HepG2 (cell line): ENCODE results near the gene EZH1. TPM values are rescaled to one million over a fixed set of nuclear protein-coding genes. Genes with fewer than 3 reads are reported as not detected.
A peak's percentile ranks its signal among the peaks of the same experiment; 100 is the strongest.

ENCODE experiments used
- ARID5B ChIP-seq: IDR thresholded peaks from 2 replicates; pipeline ENCODE4 v1.4.0; 2020; ENCODE audit warnings: mild to moderate bottlenecking, missing genetic modification reagents
- ATF2 ChIP-seq: sonication (generic); formaldehyde crosslinking; IDR thresholded peaks from 2 replicates; pipeline ENCODE4 v1.4.0; 2020; ENCODE audit warnings: missing genetic modification reagents
- BRD4 ChIP-seq: sonication (generic); formaldehyde crosslinking; IDR thresholded peaks from 2 replicates; pipeline ENCODE4 v1.4.0; 2020; ENCODE audit warnings: missing genetic modification reagents
- CCDC6 ChIP-seq: sonication (generic); formaldehyde crosslinking; IDR thresholded peaks from 2 replicates; pipeline ENCODE4 v1.8.1; 2022; ENCODE audit warnings: mild to moderate bottlenecking, missing genetic modification reagents, moderate library complexity
- CEBPZ ChIP-seq: IDR thresholded peaks from 2 replicates; pipeline ENCODE4 v1.6.1; 2012; ENCODE audit warnings: low read length, improper control_type of control experiment
- HDAC1 ChIP-seq: sonication (generic); formaldehyde crosslinking; IDR thresholded peaks from 2 replicates; pipeline ENCODE4 v1.5.1; 2020; ENCODE audit warnings: mild to moderate bottlenecking, missing genetic modification reagents
- HOXA7 ChIP-seq: sonication (generic); formaldehyde crosslinking; IDR thresholded peaks from 2 replicates; pipeline ENCODE4 v1.8.1; 2022; ENCODE audit warnings: mild to moderate bottlenecking, missing genetic modification reagents, moderate library complexity
- JUN ChIP-seq: sonication (generic); formaldehyde crosslinking; IDR thresholded peaks from 2 replicates; pipeline ENCODE4 v1.4.0; 2020; ENCODE audit warnings: mild to moderate bottlenecking, missing genetic modification reagents
- SKI ChIP-seq: fragments of 450-650 bp; IDR thresholded peaks from one replicate; pipeline ENCODE4 v1.6.1; 2018; ENCODE audit warnings: mild to moderate bottlenecking; ENCODE audit not compliant: partially characterized antibody
- TCF7L2 ChIP-seq: IDR thresholded peaks from 2 replicates; pipeline ENCODE4 v1.6.1; 2011; ENCODE audit warnings: mild to moderate bottlenecking, low read depth, low read length, moderate library complexity
- ZBTB34 ChIP-seq: sonication (generic); formaldehyde crosslinking; IDR thresholded peaks from 2 replicates; pipeline ENCODE4 v1.8.0; 2022; ENCODE audit warnings: mild to moderate bottlenecking, missing genetic modification reagents
- ZGPAT ChIP-seq: IDR thresholded peaks from 2 replicates; pipeline ENCODE4 v1.6.1; 2016; ENCODE audit warnings: mild to moderate bottlenecking
- ZNF382 ChIP-seq: sonication (generic); formaldehyde crosslinking; IDR thresholded peaks from 2 replicates; pipeline ENCODE4 v1.5.0; 2020; ENCODE audit warnings: missing genetic modification reagents, mild to moderate bottlenecking, borderline replicate concordance
- ZNF747 ChIP-seq: sonication (generic); formaldehyde crosslinking; IDR thresholded peaks from 2 replicates; pipeline ENCODE4 v1.8.1; 2023; ENCODE audit warnings: missing genetic modification reagents, mild to moderate bottlenecking, borderline replicate concordance
- ZNF75D ChIP-seq: sonication (generic); formaldehyde crosslinking; IDR thresholded peaks from 2 replicates; pipeline ENCODE4 v1.8.1; 2023; ENCODE audit warnings: missing genetic modification reagents, mild to moderate bottlenecking, borderline replicate concordance
- polyA plus RNA-seq, 8 experiments: library from polyadenylated mRNA; depleted of rRNA in 3 of 8; stranded (reverse) in 7 of 8; unstranded in 1 of 8; fragments of >200 nt; fragmentation: Illumina TruSeq in 4 of 8; extraction: Trizol in 4 of 8; gene quantifications; 2 replicates each; pipeline versions ENCODE4 v1.2.1 to v1.2.3, GENCODE V29; 2011 to 2016; ENCODE audit warnings: low read depth in 4 of 8, missing spikeins in 1 of 8, mixed read lengths in 1 of 8; ENCODE audit not compliant: insufficient read depth in 1 of 8
- total RNA-seq, 5 experiments: library from RNA; depleted of rRNA; stranded (reverse); fragments of >200 nt; fragmentation: Illumina TruSeq; extraction: Trizol; gene quantifications; 2 replicates each; pipeline ENCODE4 v1.2.3, GENCODE V29; 2016; ENCODE audit warnings: low read depth in 1 of 5

The EZH1 gene
- total and polyA plus RNA-seq, 2 of the 13 experiments (the other 11 are each of a cell fraction or from before 2014, with no cell fraction given) = 11.6 to 24.0 TPM

GRCh38 chr17:42779936-42780850 is 35.4 kb upstream of the EZH1 start, which contains the start of gene WNK4 (continued):
- TF ChIP-seq TCF7L2 (no peak), ZNF747 (CRISPR knock-in tag) (no peak; the same call in 1 of the 2 replicates), ARID5B (peak; percentile 90), ATF2 (CRISPR knock-in tag) (peak; percentile 27), ZNF75D (0 out of 2 replicates have a peak, but pooled peaks have one; percentile 35), ZNF382 (no peak), CEBPZ (no peak), HOXA7 (CRISPR knock-in tag) (no peak), ZGPAT (CRISPR knock-in tag) (peak; percentile 76), ZBTB34 (CRISPR knock-in tag) (peak; percentile 67; the same call in 1 of the 2 replicates), JUN (CRISPR knock-in tag) (no peak), SKI (peak; percentile 69), HDAC1 (CRISPR knock-in tag) (peak; percentile 86), CCDC6 (CRISPR knock-in tag) (peak; percentile 82; the same call in 1 of the 2 replicates), BRD4 (CRISPR knock-in tag) (no peak)
